OCI-LY7 (cell line): Measurements from ENCODE around the gene PLD5.

Source experiments
- EZH2phosphoT487 ChIP-seq: fragments of 200-600 bp; sonication (generic); IDR thresholded peaks from 2 replicates; pipeline ENCODE4 v1.6.1; 2018; ENCODE audit warnings: low read depth, borderline replicate concordance, mild to moderate bottlenecking, mixed run types, antibody characterized with exemption, low read length, moderate library complexity, mixed read lengths
- TF ChIP-seq, protein P1 (sequence below): fragments of 200-600 bp; sonication (generic); conservative IDR thresholded peaks from 2 replicates; pipeline ENCODE4 v1.5.1; 2014; ENCODE audit warnings: mild to moderate bottlenecking, antibody characterized with exemption, low read length, moderate library complexity, mixed read lengths

DNA sequence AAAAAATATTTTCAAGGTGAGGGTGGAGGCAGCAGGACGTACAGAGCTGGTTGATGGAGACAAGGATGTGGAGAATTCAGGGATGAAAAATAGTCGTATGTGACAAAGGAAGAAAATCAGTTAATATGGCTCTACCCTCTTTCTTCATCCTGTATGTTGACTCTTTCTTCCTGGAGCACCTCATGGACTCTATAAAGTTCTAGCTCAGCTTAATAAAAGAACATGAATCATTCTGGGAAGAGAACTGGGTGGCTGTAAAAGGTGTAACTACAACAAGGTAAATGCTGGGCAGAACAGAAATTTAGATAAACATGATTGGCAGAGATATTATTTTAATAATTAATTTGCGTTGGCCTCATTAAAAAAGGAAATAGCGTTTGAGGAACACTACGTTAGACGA lies 283.8 kb downstream of the PLD5 start:
- TF ChIP-seq, protein P1, sequence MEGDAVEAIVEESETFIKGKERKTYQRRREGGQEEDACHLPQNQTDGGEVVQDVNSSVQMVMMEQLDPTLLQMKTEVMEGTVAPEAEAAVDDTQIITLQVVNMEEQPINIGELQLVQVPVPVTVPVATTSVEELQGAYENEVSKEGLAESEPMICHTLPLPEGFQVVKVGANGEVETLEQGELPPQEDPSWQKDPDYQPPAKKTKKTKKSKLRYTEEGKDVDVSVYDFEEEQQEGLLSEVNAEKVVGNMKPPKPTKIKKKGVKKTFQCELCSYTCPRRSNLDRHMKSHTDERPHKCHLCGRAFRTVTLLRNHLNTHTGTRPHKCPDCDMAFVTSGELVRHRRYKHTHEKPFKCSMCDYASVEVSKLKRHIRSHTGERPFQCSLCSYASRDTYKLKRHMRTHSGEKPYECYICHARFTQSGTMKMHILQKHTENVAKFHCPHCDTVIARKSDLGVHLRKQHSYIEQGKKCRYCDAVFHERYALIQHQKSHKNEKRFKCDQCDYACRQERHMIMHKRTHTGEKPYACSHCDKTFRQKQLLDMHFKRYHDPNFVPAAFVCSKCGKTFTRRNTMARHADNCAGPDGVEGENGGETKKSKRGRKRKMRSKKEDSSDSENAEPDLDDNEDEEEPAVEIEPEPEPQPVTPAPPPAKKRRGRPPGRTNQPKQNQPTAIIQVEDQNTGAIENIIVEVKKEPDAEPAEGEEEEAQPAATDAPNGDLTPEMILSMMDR: no peak
- no peak for TF ChIP-seq EZH2phosphoT487
